ENCODE measurements around the gene SKI. TPM values are rescaled to one million over a fixed set of nuclear protein-coding genes. Genes with fewer than 3 reads are reported as not detected.

SKI gene
- total RNA-seq, 2 experiments from 2014 or later, result 4.7 to 11.7 TPM

GRCh38 chr1:2236695-2237677, 8.9 kb downstream of the SKI start:
- DNase-seq (ENCODE audit: low spot score), result no peak
- peaks cover 10% of the 10 kb centered on the region for H3K4me1 ChIP-seq (ENCODE audit: insufficient read depth, low read length, poor library complexity, severe bottlenecking)
- no peaks in the 10 kb centered on the region for H3K9me3 ChIP-seq (ENCODE audit: low read length)
- H3K36me3 ChIP-seq (ENCODE audit: insufficient read depth, low read length), result no peaks in the 10 kb centered on the region
- H3K4me2 ChIP-seq (ENCODE audit: low read length), result no peak overlapping the region
- TF ChIP-seq, protein P1, sequence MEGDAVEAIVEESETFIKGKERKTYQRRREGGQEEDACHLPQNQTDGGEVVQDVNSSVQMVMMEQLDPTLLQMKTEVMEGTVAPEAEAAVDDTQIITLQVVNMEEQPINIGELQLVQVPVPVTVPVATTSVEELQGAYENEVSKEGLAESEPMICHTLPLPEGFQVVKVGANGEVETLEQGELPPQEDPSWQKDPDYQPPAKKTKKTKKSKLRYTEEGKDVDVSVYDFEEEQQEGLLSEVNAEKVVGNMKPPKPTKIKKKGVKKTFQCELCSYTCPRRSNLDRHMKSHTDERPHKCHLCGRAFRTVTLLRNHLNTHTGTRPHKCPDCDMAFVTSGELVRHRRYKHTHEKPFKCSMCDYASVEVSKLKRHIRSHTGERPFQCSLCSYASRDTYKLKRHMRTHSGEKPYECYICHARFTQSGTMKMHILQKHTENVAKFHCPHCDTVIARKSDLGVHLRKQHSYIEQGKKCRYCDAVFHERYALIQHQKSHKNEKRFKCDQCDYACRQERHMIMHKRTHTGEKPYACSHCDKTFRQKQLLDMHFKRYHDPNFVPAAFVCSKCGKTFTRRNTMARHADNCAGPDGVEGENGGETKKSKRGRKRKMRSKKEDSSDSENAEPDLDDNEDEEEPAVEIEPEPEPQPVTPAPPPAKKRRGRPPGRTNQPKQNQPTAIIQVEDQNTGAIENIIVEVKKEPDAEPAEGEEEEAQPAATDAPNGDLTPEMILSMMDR (conservative IDR thresholded peaks at IDR 0.05; ENCODE audit: low read length), result no peak
- TF ChIP-seq EZH2phosphoT487 (IDR thresholded peaks at IDR 0.05; ENCODE audit: borderline replicate concordance, low read depth, low read length), result no peak
- ChIA-PET POLR2A (no interaction called here), CTCF (ENCODE audit: unreplicated experiment) (interaction anchor here (0.6 kb wide), 1 partner anchor 160 kb away, joined by 5 read pairs; no protein-coding TSS in a partner anchor)
- no peak overlapping the region for H3K4me3 ChIP-seq (ENCODE audit: low read depth, low read length, poor library complexity, severe bottlenecking)
- peaks cover 6% of the 10 kb centered on the region for H4K20me1 ChIP-seq (ENCODE audit: insufficient read depth, low read length)
- no peaks in the 10 kb centered on the region for H3K79me2 ChIP-seq (ENCODE audit: insufficient read depth, low read depth, low read length)
- no peak overlapping the region for H3K27ac ChIP-seq (ENCODE audit: low read depth, low read length, poor library complexity, severe bottlenecking)
- no peak overlapping the region for H2AFZ ChIP-seq (ENCODE audit: low read length)
- intact Hi-C loops (cut with micrococcal nuclease; ENCODE audit: unreplicated experiment), result no loop called here
- H3K9me2 ChIP-seq (ENCODE audit: insufficient read depth, low read length), result no peaks in the 10 kb centered on the region
- no TSS peak for BruUV-seq (replicated peaks)

DNA sequence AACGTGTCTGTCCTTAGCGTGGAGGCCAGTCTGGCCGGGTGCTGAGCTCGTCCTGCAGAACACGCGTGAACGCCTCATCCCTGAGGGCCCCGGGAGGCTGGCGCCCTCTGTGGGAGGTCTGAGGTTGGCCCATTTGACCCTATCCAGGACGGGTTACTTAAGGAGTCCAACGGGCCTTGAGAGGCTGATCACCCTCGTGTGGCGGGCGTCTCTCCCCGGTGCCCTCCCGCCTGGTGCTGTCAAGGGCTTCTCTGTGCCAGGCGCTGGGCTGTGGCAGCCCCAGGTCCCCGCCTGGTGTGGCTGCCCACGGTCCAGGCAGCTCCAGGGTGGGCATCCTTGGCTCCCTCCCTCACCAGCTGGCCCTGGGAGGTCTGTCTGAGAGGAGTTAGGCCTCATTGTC, 9.7 kb downstream of the SKI start:
- Histone ChIP-seq H3K9me2 (ENCODE audit: insufficient read depth, low read length) (no peaks in the 10 kb centered on the region), H3K4me1 (ENCODE audit: insufficient read depth, low read length, poor library complexity, severe bottlenecking) (peaks cover 7% of the 10 kb centered on the region), H2AFZ (ENCODE audit: low read length) (no peak overlapping the region), H3K4me3 (ENCODE audit: low read depth, low read length, poor library complexity, severe bottlenecking) (no peak overlapping the region), H3K27ac (ENCODE audit: low read depth, low read length, poor library complexity, severe bottlenecking) (no peak overlapping the region), H3K4me2 (ENCODE audit: low read length) (no peak overlapping the region), H3K79me2 (ENCODE audit: insufficient read depth, low read depth, low read length) (no peaks in the 10 kb centered on the region), H3K36me3 (ENCODE audit: insufficient read depth, low read length) (no peaks in the 10 kb centered on the region), H3K9me3 (ENCODE audit: low read length) (no peaks in the 10 kb centered on the region), H4K20me1 (ENCODE audit: insufficient read depth, low read length) (peaks cover 6% of the 10 kb centered on the region)
- no peak for DNase-seq (ENCODE audit: low spot score)
- ChIA-PET CTCF (ENCODE audit: unreplicated experiment) (interaction anchor here (0.6 kb wide), 1 partner anchor 159 kb away, joined by 5 read pairs; no protein-coding TSS in a partner anchor), POLR2A (no interaction called here)
- TF ChIP-seq, protein P1 (conservative IDR thresholded peaks at IDR 0.05; ENCODE audit: low read length), result peak; percentile 53
- no peak for TF ChIP-seq EZH2phosphoT487 (IDR thresholded peaks at IDR 0.05; ENCODE audit: borderline replicate concordance, low read depth, low read length)
- BruUV-seq (replicated peaks), result no TSS peak
- intact Hi-C loops (cut with micrococcal nuclease; ENCODE audit: unreplicated experiment), result no loop called here

Data from OCI-LY7 (cell line).